Islet precursor cell (in vitro differentiated cells): Measurements from ENCODE around the gene CERS6.
"Not testable (repeated sequence)": the region's sequence is repeated elsewhere in the genome, so short reads cannot be mapped to it uniquely, and the experiment has no call there.

Experiments used
- DNase-seq: peaks from one replicate; pipeline ENCODE4 v3.0.0-alpha.2; 2018

CERS6 gene

GRCh38 chr2:168649562-168649961 lies 193.5 kb downstream of the CERS6 start:
- DNase-seq: no peak

DNA sequence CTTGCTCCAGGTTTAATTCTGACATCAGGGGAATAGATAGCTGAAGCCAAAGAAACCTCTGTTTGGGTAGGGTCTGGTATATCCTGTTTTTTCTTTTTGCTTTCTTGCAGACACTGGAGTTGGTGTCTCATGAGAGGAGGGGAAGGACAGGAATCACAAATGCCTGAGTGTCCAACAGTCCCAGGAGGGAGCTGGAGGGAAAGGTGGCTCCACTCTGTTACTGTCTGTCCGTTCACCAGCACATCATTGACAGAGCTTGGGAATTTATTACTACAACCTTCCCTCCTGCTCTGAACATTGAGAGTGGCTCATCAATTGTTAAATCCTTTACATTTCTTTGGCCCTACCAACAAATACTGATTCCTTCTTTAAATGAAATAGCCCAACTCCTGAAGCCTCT lies 194.1 kb downstream of the CERS6 start:
- DNase-seq: no peak

GRCh38 chr2:168650781-168651180 lies 194.7 kb downstream of the CERS6 start:
- no peak for DNase-seq

DNA sequence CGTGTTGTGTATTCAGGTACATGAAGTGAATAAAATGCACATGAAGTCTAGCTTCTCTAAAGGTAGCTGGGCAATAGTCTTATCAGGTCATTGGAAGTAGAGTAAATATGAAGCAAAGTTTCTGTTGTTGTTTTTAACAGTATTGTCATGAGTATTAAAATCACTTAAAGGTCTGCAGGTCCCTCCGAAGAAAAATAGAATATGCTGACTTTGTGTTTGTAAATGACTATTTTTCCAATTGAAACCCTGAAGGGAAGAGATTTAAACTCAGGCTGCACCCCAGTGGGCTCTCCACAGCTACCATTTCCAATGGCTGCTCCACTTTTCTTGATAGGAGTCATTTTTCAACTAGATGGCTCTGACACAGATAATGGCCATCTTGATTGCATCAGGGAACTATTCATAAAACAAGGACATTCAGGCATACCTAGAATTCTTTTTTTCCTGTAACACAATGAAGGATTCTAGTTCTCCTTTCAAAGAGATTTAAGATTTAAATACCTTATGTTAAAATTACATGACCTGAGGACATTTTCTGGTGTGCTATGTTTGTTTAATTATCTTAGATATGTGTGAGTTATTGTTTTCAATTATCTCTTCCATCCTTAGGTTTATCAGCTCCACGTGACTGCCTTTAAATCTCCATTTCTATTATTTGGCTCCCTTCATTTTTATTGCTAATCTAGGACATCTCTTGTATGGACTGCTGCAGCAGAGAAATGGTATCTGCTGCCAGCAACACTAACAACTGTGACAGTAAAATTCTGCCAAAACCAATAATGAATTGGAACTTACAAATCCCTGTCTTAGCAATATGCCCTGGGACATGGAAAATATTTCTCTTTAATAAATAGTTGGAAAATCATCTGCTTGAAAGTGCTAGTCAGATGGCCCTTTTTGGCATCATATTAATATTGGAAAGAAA lies 197.2 kb downstream of the CERS6 start:
- no peak for DNase-seq

DNA sequence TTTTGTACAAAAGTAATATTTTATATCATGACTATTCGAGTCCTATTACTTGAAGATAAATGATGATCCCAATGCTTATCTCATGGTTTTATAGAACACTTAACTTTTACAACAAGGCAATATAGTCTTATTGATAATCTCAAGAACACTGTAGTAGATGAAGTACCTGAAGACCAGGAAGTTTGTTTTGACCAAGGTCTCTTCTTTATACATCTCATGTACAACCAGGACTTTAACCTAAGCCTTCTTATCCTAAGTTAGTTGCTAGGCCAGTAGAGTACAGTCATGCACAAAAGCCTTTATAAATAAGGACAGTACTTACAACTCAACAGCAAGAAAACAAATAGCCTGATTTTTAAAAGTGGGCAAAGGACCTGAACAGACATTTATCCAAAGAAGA lies 198.6 kb downstream of the CERS6 start:
- no peak for DNase-seq

GRCh38 chr2:168655207-168655606 lies 199.1 kb downstream of the CERS6 start:
- DNase-seq: no peak

GRCh38 chr2:168657378-168657777 lies 201.3 kb downstream of the CERS6 start:
- not testable (repeated sequence) for DNase-seq

GRCh38 chr2:168658706-168659105 lies 202.6 kb downstream of the CERS6 start:
- DNase-seq: no peak

DNA sequence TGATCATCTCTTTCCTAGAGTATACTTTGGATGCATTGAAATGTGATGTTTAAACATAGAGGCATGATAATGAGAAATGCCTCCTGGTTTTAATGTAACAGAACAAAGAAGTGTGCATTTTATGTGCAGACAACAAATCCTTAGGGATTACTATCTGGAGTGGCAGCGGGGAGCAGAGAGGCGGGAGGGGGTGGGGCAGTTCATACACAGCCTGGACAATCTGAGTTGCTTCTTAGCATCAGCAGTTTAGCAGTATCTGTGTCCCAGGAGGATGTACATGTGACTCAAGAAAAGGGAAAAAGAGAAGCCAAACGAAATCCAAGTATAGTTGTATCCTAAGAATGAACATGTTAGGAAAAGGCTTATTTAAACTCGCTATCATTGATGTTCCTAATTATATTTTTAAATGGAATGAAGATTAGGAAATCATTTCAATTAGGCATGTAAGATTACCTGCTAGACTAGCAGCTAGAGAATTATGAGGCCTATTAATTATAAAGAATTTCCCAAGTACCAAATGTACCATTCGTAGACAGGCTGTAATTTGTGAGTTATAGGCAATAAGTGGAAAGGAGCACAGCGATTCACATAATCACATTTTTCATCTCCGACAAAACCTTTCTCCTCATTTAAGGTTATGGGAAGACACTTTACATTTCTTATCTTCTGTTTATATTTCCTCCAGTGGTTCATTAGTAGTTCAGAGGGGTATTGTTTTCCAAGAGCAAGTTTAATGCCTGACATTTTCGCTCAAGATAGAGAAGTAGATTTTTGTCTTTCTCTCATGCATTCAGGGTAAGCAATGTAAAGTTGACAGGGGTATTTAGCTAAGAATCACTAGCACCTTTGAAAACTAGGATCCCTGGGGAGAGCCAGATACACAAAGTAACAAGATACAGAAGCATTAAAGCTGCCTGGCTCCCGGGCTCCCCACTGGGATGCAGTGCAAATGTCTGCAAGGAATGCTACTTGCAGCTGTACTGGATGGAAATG lies 205.1 kb downstream of the CERS6 start:
- DNase-seq: peak; percentile 58

GRCh38 chr2:168661863-168662256 lies 205.8 kb downstream of the CERS6 start:
- DNase-seq: no peak

- DNase-seq: no peak
These were observed 206.7 kb downstream of the CERS6 start for GRCh38 chr2:168662651-168663208.

GRCh38 chr2:168663993-168664392 lies 207.9 kb downstream of the CERS6 start:
- DNase-seq: peak; percentile 61

GRCh38 chr2:168664715-168665114 lies 208.6 kb downstream of the CERS6 start:
- DNase-seq: not testable (repeated sequence)

DNA sequence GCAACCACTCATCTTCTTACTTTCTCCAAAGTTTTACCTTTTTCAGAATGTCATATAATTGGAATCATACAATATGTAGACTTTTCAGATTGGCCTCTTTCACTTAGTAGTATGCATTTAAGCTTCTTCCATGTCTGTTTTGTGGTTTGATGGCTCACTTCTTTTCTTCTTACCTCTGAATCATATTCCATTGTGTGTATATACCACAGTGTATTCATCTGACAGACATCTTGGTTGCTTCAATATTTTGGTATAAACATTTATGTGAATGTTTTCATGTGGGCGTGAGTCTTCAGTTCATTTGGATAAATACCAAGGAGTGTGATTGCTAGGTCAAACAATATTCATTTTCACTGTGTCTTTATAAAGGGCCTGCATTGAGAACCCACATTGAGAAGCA lies 210.3 kb downstream of the CERS6 start:
- no peak for DNase-seq

DNA sequence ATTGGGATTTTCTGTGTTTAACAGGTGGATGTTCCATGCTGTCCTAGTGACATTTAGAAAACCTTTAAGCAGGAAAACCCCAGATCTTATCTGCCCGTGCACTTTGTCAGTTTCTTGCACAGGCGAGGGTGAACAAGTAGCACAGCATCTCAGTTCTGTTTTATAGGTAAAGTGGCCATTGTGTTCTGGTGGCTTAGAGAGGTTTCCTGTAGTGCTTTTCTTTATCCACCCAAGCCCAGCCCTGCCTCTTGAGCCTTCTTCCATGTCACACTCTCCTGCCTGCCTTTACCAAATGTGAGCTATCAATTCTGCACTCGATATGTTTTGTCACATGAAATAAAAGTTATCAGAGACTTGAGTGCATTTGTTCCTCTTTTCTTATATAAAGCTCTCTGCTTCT lies 211.1 kb downstream of the CERS6 start:
- DNase-seq: no peak

GRCh38 chr2:168669151-168669550 lies 213.1 kb downstream of the CERS6 start:
- DNase-seq: no peak

GRCh38 chr2:168670478-168670877 lies 214.4 kb downstream of the CERS6 start:
- no peak for DNase-seq

GRCh38 chr2:168671932-168672331 lies 215.9 kb downstream of the CERS6 start:
- no peak for DNase-seq

DNA sequence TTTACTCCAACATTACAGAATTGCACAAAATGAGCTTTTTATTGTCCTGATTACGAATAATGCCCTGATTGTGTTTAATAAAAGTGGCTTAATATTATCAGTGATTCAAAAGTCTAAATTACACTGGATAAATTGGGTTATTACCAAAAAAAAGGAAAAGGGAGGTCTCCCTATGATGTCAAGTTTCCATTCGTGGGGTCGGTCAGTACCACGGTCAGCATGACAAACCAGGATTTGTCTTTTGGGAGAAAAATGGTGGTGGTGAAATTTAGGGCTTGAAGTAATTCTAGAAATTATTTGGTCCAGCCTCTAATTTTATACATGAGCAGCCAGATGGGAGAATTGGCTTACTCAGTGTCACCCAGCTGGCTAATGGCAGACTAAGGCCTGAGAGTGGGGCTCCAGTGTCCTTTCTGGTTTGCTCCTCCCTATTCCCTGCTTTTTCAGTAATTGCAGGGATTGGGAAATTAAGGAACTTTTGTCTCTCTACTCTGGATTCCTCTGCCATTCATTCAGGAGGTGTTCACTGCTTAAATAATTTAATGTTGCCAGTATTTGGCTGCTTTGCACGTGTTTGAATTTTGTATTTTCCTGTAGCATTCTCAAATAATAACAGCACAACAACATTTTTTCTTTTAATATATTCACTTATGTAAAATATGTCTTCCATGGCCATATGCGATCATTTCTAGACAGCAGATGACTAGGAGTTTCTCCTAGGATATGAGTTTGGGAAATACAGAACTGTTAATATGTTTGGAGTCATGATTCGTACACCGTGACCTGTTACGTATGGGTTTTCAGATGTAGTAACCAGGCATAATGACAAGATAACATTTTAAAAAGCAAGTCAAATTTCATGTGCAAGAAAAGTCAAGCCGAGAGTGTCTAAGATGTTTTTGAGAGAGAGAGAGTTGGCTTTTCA lies 217.5 kb downstream of the CERS6 start:
- no peak for DNase-seq

GRCh38 chr2:168678153-168678853 lies 222.2 kb downstream of the CERS6 start:
- peak; percentile 90 for DNase-seq

GRCh38 chr2:168679081-168679480 lies 223.0 kb downstream of the CERS6 start:
- no peak for DNase-seq
